GM12878 (cell line): ENCODE data around the gene AMHR2. TPM values are rescaled to one million over a fixed set of nuclear protein-coding genes. Genes with fewer than 3 reads are reported as not detected.

Source experiments
- ATAC-seq: fragments of 200-7000 bp; cut with Tn5 transposase; 3 replicates; pipeline ENCODE4 v1.9.1; 2020; ENCODE audit warnings: mild to moderate bottlenecking, moderate library complexity
- BruUV-seq: library from RNA; stranded (reverse); fragments of 400-500 nt; replicated peaks from 2 replicates; lab custom pipeline; 2021; lab: Mats Ljungman, UMichigan
- CTCF ChIA-PET: fragments of 300-600 bp; sonication (Branson Sonifier 250); formaldehyde crosslinking; extraction: SDS; loops from one replicate; lab custom pipeline; 2021; ENCODE audit warnings: inconsistent platforms; lab: Yijun Ruan, JAX
- POLR2A ChIA-PET: fragments of 350-600 bp; formaldehyde crosslinking; extraction: SDS; loops from one replicate; lab custom pipeline; 2021; ENCODE audit warnings: inconsistent platforms; lab: Charles Lee
- RAD21 ChIA-PET: fragments of 300-600 bp; sonication (Branson Sonifier 250); formaldehyde crosslinking; loops from one replicate; lab custom pipeline; 2023; ENCODE audit warnings: antibody characterized with exemption; ENCODE audit not compliant: unreplicated experiment; lab: Charles Lee
- SMC1A ChIA-PET: fragments of 300-600 bp; sonication (Branson Sonifier 250); formaldehyde crosslinking; loops from one replicate; lab custom pipeline; 2023; ENCODE audit not compliant: unreplicated experiment, uncharacterized antibody; lab: Charles Lee
- DNase-seq: peaks from one replicate; pipeline ENCODE4 v3.0.0-alpha.2; 2011; ENCODE audit warnings: low read depth, low spot score
- FAIRE-seq: peaks from 3 replicates; lab custom pipeline; 2011; peaks lifted over from hg19 to GRCh38; lab: Jason Lieb, UNC
- H2AFZ ChIP-seq: 2 replicates; pipeline ENCODE4 v1.6.0; 2011; ENCODE audit warnings: low read depth, low read length, control low read depth; ENCODE audit not compliant: control insufficient read depth
- H3K27ac ChIP-seq: 2 replicates; pipeline ENCODE4 v1.5.1; 2011; ENCODE audit warnings: control low read depth; ENCODE audit not compliant: control insufficient read depth, insufficient read depth
- H3K27me3 ChIP-seq, 2 experiments: replicated peaks in 1 of 2; 2 replicates each; pipeline versions ENCODE4 v1.6.0 to v1.6.1; 2011; ENCODE audit warnings: low read length in 1 of 2; ENCODE audit not compliant: control insufficient read depth in 2 of 2, insufficient read depth in 2 of 2
- H3K36me3 ChIP-seq, 2 experiments: 2 replicates each; pipeline ENCODE4 v1.5.1; 2011; ENCODE audit warnings: low read length in 1 of 2; ENCODE audit not compliant: control insufficient read depth in 2 of 2, insufficient read depth in 2 of 2
- H3K4me1 ChIP-seq: 2 replicates; pipeline ENCODE4 v1.6.1; 2011; ENCODE audit warnings: mild to moderate bottlenecking, low read length, moderate library complexity, mixed read lengths; ENCODE audit not compliant: control insufficient read depth, insufficient read depth
- H3K4me2 ChIP-seq: 2 replicates; pipeline ENCODE4 v1.6.0; 2011; ENCODE audit warnings: control low read depth; ENCODE audit not compliant: control insufficient read depth, insufficient read depth
- H3K4me3 ChIP-seq: fragments of 200-600 bp; sonication (generic); 2 replicates; pipeline ENCODE4 v1.5.1; 2016
- H3K79me2 ChIP-seq: 2 replicates; pipeline ENCODE4 v1.6.0; 2011; ENCODE audit warnings: low read length; ENCODE audit not compliant: control insufficient read depth, insufficient read depth
- H3K9ac ChIP-seq: 2 replicates; pipeline ENCODE4 v1.8.0; 2011; ENCODE audit warnings: low read length, control low read depth, mixed read lengths; ENCODE audit not compliant: control insufficient read depth, insufficient read depth
- H3K9me3 ChIP-seq: replicated peaks from 3 replicates; pipeline ENCODE4 v1.5.1; 2011; ENCODE audit warnings: mild to moderate bottlenecking, low read length; ENCODE audit not compliant: control insufficient read depth, insufficient read depth
- H4K20me1 ChIP-seq: 2 replicates; pipeline ENCODE4 v1.6.0; 2011; ENCODE audit not compliant: control insufficient read depth, insufficient read depth
- BHLHE40 ChIP-seq, 2 experiments: fragments of 450-650 bp in 1 of 2; IDR thresholded peaks; 2 replicates each; pipeline ENCODE4 v1.6.1; 2011 to 2017; ENCODE audit warnings: low read depth in 2 of 2, borderline replicate concordance in 1 of 2, improper control_type of control experiment in 1 of 2, low read length in 1 of 2, mild to moderate bottlenecking in 1 of 2
- ETV6 ChIP-seq, 2 experiments: fragments of 450-650 bp in 1 of 2; IDR thresholded peaks in 1 of 2; conservative IDR thresholded peaks in 1 of 2; 2 replicates each; pipeline ENCODE4 v1.6.1; 2014; ENCODE audit warnings: antibody characterized with exemption in 1 of 2, borderline replicate concordance in 1 of 2, low read depth in 1 of 2, mild to moderate bottlenecking in 1 of 2, moderate library complexity in 1 of 2
- EZH2 ChIP-seq: IDR thresholded peaks from 2 replicates; pipeline ENCODE4 v1.6.1; 2012; ENCODE audit warnings: low read depth, mild to moderate bottlenecking, control low read depth, inconsistent platforms, low read length, borderline replicate concordance; ENCODE audit not compliant: control insufficient read depth
- MEF2A ChIP-seq: IDR thresholded peaks from 2 replicates; pipeline ENCODE4 v1.6.1; 2011; ENCODE audit warnings: low read depth, mild to moderate bottlenecking, low read length, moderate library complexity; ENCODE audit not compliant: insufficient read depth
- MEF2B ChIP-seq: fragments of 450-650 bp; IDR thresholded peaks from 2 replicates; pipeline ENCODE4 v1.6.1; 2018; ENCODE audit warnings: mild to moderate bottlenecking, moderate library complexity; ENCODE audit not compliant: partially characterized antibody, poor library complexity, severe bottlenecking
- NFIC ChIP-seq: IDR thresholded peaks from 2 replicates; pipeline ENCODE4 v1.6.1; 2012; ENCODE audit warnings: low read depth, mild to moderate bottlenecking, inconsistent platforms, low read length, moderate library complexity
- NRF1 ChIP-seq: conservative IDR thresholded peaks from 2 replicates; pipeline ENCODE4 v1.6.1; 2011; ENCODE audit warnings: mild to moderate bottlenecking, low read depth, low read length, improper control_type of control experiment
- PAX8 ChIP-seq: fragments of 450-650 bp; IDR thresholded peaks from 2 replicates; pipeline ENCODE4 v1.6.1; 2017; ENCODE audit warnings: mild to moderate bottlenecking, moderate library complexity
- RB1 ChIP-seq: fragments of 450-650 bp; formaldehyde crosslinking; IDR thresholded peaks from 2 replicates; pipeline ENCODE4 v1.6.1; 2017; ENCODE audit warnings: mild to moderate bottlenecking, borderline replicate concordance
- SPI1 ChIP-seq: IDR thresholded peaks from 2 replicates; pipeline ENCODE4 v1.6.1; 2011; ENCODE audit warnings: low read depth, mild to moderate bottlenecking, low read length, moderate library complexity, borderline replicate concordance; ENCODE audit not compliant: insufficient read depth
- SREBF2 ChIP-seq: IDR thresholded peaks from 2 replicates; pipeline ENCODE4 v1.6.1; 2012; ENCODE audit warnings: mild to moderate bottlenecking, low read length
- SUPT20H ChIP-seq: IDR thresholded peaks from 2 replicates; pipeline ENCODE4 v1.6.1; 2011; ENCODE audit warnings: low read depth, mild to moderate bottlenecking, low read length, moderate library complexity, borderline replicate concordance; ENCODE audit not compliant: control insufficient read depth
- WGBS: methylation state at CpG from one replicate; pipeline ENCODE4 v1.1.6; 2016; ENCODE audit warnings: low lambda C conversion rate; ENCODE audit not compliant: insufficient replicate concordance, insufficient coverage; ENCODE audit errors: missing lambda C conversion rate; 5-methylcytosine and 5-hydroxymethylcytosine counted together
- in situ Hi-C: fragments of 300-500 bp; cut with MboI; formaldehyde crosslinking; loops from 9 replicates; pipeline ENCODE4 v1.14.3; 2018; ENCODE audit warnings: mixed read lengths
- intact Hi-C: fragments of 100-400 bp; cut with micrococcal nuclease; formaldehyde crosslinking; loops from one replicate; pipeline ENCODE4 v1.14.2; 2022; ENCODE audit not compliant: unreplicated experiment
- polyA plus RNA-seq, 11 experiments: library from polyadenylated mRNA; depleted of rRNA in 4 of 11; unstranded in 6 of 11; stranded (reverse) in 5 of 11; fragments of >200 nt; fragmentation: Nextera tagmentation in 4 of 11; fragmentation: Illumina TruSeq in 1 of 11; extraction: Ambion mirVana in 4 of 11; extraction: Trizol in 1 of 11; gene quantifications; 1 replicate in 1 of 11; 2 replicates in 10 of 11; pipeline versions ENCODE4 v1.2.1 to v1.2.3, GENCODE V29; 2011 to 2016; ENCODE audit warnings: inconsistent platforms in 2 of 11, missing spikeins in 2 of 11, low read depth in 1 of 11
- total RNA-seq, 4 experiments: library from RNA; depleted of rRNA in 3 of 4; stranded (reverse); fragments of >200 nt in 3 of 4; fragmentation: Illumina TruSeq in 1 of 4; extraction: Trizol in 1 of 4; gene quantifications; 2 replicates each; pipeline versions ENCODE4 v1.2.1 to v1.2.3, GENCODE V29; 2013 to 2021
- TF ChIP-seq, protein P1 (sequence below): IDR thresholded peaks from 2 replicates; pipeline ENCODE4 v1.6.1; 2012; ENCODE audit warnings: low read depth, low read length, improper control_type of control experiment
- TF ChIP-seq, protein P2 (sequence below): IDR thresholded peaks from 2 replicates; pipeline ENCODE4 v1.6.1; 2012; ENCODE audit warnings: low read length, inconsistent platforms
- TF ChIP-seq, protein P3 (sequence below): IDR thresholded peaks from 2 replicates; pipeline ENCODE4 v1.6.1; 2011; ENCODE audit warnings: low read depth, mild to moderate bottlenecking, low read length, moderate library complexity, borderline replicate concordance; ENCODE audit errors: extremely low read depth

Gene AMHR2
- total and polyA plus RNA-seq, 10 of the 15 experiments (the other 5 are each of a cell fraction or from before 2014, with no cell fraction given): 0.06 TPM; not detected in 9

DNA sequence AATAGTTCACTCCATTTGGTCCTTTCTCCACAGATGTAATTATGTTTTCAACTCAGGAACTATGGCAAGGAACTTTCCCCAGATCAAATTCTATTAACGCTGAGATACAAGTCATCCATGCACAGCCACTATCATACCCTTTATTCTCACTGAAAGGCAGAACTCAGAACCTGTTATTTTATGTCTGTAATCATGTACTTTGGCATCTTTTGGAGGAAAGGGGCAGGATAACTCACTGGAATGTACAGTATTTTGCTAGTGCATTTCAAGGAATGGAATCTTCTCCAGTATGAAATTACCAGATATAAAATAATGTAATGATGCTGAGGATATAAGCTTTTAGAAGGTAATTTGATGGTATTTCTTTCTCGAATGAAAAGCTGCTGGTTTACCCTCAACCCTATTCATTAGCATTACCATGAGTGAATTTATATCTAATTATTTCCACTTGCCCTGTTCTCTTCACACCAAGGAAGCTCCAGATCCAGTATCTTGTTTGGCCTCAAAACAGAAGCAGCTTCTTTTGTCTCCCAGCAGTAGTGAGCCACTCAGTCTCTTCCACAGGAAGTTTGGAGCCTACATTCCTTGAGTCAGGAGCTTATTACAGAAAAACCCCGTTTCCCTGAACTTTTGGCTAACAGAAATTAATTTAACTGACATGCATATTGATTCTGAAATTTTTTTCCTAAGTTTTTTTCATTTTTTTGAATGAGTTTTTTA is 10.0 kb upstream of the AMHR2 start:
- Histone ChIP-seq H3K9ac (no peak overlapping the region), H3K9me3 (no peaks in the 10 kb centered on the region), H3K27ac (no peak overlapping the region), H3K4me2 (peak overlapping the region; percentile 9; the same call in 1 of the 2 replicates), H4K20me1 (no peaks in the 10 kb centered on the region), H2AFZ (no peak overlapping the region), H3K27me3 (no peaks in the 10 kb centered on the region), H3K36me3 (peaks cover 9 to 21% of the 10 kb centered on the region in 2 experiments)
- in situ Hi-C loops: no loop called here
- ChIA-PET RAD21 (interaction anchor here (0.7 to 2.7 kb wide), 3 partner anchors 32 to 68 kb away, joined by 3 to 9 read pairs (median 3); no protein-coding TSS in a partner anchor), SMC1A (interaction anchor here (0.6 to 5.7 kb wide), 7 partner anchors 26 to 501 kb away, joined by 3 to 64 read pairs (median 11); partner anchors contain the start of genes AAAS and SP1), POLR2A (no interaction called here)
- 81% methylated on average over 3 of the region's 3 CpGs for WGBS
- no peak for ATAC-seq
- no peak for DNase-seq
- BruUV-seq: no TSS peak
- intact Hi-C loops: no loop called here
- TF ChIP-seq NRF1: no peak
- no peak for TF ChIP-seq PAX8
- TF ChIP-seq MEF2B: no peak
- TF ChIP-seq BHLHE40 (IDR thresholded peaks at IDR 0.05; ENCODE audit: borderline replicate concordance in 1 of 2, low read depth in 2 of 2, low read length in 1 of 2): no peak
- no peak for TF ChIP-seq RB1
- no peak for TF ChIP-seq NFIC
- no peak for TF ChIP-seq SUPT20H
- no peak for TF ChIP-seq EZH2
- TF ChIP-seq, protein P1, sequence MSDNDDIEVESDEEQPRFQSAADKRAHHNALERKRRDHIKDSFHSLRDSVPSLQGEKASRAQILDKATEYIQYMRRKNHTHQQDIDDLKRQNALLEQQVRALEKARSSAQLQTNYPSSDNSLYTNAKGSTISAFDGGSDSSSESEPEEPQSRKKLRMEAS: no peak
- TF ChIP-seq MEF2A: no peak
- TF ChIP-seq SREBF2: no peak
- no peak for TF ChIP-seq SPI1
- TF ChIP-seq, protein P2, sequence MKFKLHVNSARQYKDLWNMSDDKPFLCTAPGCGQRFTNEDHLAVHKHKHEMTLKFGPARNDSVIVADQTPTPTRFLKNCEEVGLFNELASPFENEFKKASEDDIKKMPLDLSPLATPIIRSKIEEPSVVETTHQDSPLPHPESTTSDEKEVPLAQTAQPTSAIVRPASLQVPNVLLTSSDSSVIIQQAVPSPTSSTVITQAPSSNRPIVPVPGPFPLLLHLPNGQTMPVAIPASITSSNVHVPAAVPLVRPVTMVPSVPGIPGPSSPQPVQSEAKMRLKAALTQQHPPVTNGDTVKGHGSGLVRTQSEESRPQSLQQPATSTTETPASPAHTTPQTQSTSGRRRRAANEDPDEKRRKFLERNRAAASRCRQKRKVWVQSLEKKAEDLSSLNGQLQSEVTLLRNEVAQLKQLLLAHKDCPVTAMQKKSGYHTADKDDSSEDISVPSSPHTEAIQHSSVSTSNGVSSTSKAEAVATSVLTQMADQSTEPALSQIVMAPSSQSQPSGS: no peak
- TF ChIP-seq, protein P3, sequence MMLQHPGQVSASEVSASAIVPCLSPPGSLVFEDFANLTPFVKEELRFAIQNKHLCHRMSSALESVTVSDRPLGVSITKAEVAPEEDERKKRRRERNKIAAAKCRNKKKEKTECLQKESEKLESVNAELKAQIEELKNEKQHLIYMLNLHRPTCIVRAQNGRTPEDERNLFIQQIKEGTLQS: no peak
- no peak for TF ChIP-seq ETV6 (conservative IDR thresholded peaks at IDR 0.05 in 1 of 2, IDR thresholded peaks at IDR 0.05 in 1 of 2; ENCODE audit: borderline replicate concordance in 1 of 2, low read depth in 1 of 2)
- TF ChIP-seq, all 136 proteins: peak for 0
- Histone ChIP-seq H3K4me1 (peaks cover 18% of the 10 kb centered on the region), H3K4me3 (no peak overlapping the region), H3K79me2 (no peaks in the 10 kb centered on the region)
- no peak for FAIRE-seq
- CTCF ChIA-PET: interaction anchor here (0.7 to 2.3 kb wide), 4 partner anchors 31 to 68 kb away, joined by 3 to 10 read pairs (median 4); no protein-coding TSS in a partner anchor
